ENCODE results near the gene UBE2N.
"Not testable (repeated sequence)": the region's sequence is repeated elsewhere in the genome, so short reads cannot be mapped to it uniquely, and the experiment has no call there.

UBE2N gene

DNA sequence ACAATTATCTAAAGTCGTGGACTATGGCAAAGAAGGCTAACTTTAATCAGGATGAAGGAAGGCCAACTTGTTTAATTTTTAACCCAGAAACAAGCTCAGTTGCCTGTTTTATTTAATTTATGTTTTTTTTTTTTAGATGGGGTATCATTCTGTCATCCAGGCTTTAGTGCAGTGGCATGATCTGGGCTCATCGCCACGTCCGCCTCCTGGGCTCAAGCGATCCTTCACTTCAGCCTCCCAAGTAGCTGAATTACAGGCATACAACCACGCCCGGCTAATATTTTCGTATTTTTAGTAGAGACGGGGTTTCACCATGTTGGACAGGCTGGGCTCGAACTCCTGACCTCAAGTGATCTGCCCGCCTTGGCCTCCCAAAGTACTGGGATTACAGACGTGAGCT is 44.3 kb downstream of the UBE2N start:
- H3K27ac ChIP-seq, result no peak overlapping the region
- TF ChIP-seq, protein P1, sequence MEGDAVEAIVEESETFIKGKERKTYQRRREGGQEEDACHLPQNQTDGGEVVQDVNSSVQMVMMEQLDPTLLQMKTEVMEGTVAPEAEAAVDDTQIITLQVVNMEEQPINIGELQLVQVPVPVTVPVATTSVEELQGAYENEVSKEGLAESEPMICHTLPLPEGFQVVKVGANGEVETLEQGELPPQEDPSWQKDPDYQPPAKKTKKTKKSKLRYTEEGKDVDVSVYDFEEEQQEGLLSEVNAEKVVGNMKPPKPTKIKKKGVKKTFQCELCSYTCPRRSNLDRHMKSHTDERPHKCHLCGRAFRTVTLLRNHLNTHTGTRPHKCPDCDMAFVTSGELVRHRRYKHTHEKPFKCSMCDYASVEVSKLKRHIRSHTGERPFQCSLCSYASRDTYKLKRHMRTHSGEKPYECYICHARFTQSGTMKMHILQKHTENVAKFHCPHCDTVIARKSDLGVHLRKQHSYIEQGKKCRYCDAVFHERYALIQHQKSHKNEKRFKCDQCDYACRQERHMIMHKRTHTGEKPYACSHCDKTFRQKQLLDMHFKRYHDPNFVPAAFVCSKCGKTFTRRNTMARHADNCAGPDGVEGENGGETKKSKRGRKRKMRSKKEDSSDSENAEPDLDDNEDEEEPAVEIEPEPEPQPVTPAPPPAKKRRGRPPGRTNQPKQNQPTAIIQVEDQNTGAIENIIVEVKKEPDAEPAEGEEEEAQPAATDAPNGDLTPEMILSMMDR (IDR thresholded peaks at IDR 0.05), result no peak
- H3K4me3 ChIP-seq, result no peak overlapping the region
- no peak for DNase-seq (ENCODE audit: low spot score)

DNA sequence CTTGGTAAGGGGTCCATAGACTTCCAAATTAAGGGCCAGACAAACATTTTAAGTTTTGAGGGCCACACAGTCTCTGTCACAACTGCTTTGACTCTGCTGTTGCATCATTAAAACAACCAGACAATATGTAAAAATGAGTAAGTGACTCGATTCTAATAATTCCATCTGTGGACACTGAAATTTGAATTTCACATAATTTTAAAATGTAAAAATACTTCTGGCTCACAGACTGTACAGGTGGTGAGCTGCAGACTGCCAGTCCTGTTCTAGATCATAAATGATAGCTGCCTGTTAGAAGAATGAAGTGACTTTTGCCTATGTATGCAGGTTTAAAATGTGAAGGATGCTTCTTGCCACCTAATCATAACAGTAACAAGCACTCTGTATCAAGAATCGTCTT is 48.3 kb downstream of the UBE2N start:
- H3K27ac ChIP-seq, result no peak overlapping the region
- no peak overlapping the region for H3K4me3 ChIP-seq
- TF ChIP-seq, protein P1 (IDR thresholded peaks at IDR 0.05), result no peak
- no peak for DNase-seq (ENCODE audit: low spot score)

DNA sequence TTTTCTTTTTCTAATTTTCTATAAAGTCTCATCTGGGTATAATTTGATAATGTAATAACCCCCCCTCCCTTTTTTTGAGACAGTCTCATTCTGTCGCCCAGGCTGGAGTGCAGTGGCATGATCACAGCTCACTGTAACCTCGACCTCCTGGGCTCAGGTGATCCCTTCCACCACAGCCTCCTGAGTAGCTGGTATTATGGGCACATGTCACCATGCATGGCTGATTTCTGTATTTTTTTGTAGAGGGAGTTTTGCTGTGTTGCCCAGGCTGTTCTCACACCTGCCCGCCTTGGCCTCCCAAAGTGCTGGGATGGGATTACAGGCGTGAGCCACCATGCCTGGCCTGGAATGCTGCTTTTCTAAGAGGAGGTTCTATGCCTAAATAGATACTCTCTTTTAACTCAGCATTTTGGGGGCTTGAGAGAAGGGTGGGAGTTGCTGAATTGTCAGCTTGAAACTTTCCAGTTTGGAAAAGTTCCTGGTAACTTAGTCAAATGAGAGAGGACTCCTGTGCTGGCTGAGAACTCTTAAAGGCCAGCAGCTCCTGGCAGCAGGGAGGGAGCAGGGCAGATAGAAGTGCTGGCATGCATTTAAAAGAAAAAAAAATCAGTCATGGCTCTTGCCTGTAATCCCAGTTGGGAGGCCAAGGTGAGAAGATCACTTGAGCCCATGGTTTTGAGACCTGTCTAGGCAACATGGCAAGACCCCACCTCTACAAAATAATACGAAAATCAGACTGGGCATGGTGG is 51.0 kb downstream of the UBE2N start:
- no peak for DNase-seq (ENCODE audit: low spot score)
- peak overlapping the region in 1 of 2 donors; percentile 65 for H3K27ac ChIP-seq
- H3K4me3 ChIP-seq, result no peak overlapping the region
- TF ChIP-seq, protein P1 (IDR thresholded peaks at IDR 0.05), result no peak

DNA sequence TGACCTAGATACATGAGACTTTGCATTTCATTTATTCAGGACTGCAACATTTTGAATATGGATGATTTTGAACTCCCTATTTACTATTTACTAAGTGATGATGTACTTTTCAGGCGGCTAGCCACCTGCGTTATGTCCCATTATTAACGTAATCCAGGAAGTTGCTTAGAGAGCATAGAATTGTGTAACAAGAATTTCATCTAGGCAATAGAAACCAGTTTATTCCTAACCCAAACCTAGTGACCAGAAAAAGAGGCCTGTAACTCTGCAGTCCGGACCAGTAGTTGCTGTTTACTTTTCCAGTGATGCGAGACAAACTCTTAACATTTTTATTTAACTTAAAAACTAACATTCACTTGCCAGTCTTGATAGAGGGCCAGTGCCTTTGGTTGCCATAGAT is 51.7 kb downstream of the UBE2N start:
- Histone ChIP-seq H3K27ac (no peak overlapping the region), H3K4me3 (no peak overlapping the region)
- TF ChIP-seq, protein P1 (IDR thresholded peaks at IDR 0.05), result no peak
- no peak for DNase-seq (ENCODE audit: low spot score)

DNA sequence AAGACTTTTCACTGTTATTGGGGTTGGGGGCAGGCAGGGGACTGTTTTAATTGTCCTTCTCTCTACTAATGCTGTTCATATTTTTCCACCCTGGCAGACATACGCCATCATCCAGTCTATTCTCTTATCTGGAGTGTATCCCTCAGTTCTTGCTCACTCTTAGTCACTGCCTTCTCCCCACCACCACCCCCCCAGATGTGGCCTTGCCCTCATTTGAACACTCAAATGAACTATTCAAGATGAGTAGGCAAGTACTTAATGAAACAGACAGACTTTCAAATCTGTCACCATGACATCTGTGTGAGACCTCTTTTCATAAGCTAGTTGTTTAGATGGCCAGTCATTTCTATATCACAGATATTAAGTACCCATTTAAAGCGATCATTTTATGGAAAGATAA is 54.0 kb downstream of the UBE2N start:
- peak overlapping the region; percentile 30 for H3K4me3 ChIP-seq
- TF ChIP-seq, protein P1 (IDR thresholded peaks at IDR 0.05), result no peak
- no peak for DNase-seq (ENCODE audit: low spot score)
- H3K27ac ChIP-seq, result peak overlapping the region in 1 of 2 donors; percentile 22

DNA sequence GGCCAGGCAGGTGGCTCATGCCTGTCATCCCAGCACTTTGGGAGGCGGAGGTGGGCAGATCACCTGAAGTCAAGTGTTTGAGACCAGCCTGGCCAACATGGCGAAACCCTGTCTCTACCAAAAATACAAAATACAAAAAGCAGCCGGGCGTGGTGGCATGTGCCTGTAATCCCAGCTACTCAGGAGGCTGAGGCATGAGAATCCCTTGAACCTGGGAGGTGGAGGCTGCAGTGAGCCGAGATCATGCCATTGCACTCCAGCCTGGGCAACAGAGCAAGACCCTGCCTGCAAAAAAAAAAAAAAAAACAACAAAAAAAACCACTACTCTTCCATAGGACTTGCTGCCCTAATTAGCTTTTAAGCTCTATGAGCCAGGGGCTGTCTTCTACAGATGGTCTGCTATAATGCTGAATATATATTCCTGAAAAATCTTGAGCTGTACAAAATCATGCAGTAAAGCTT is 59.7 kb downstream of the UBE2N start:
- peak overlapping the region; percentile 79 for H3K4me3 ChIP-seq
- DNase-seq (ENCODE audit: low spot score), result not testable (repeated sequence)
- H3K27ac ChIP-seq, result peak overlapping the region; percentile 83 to 86

DNA sequence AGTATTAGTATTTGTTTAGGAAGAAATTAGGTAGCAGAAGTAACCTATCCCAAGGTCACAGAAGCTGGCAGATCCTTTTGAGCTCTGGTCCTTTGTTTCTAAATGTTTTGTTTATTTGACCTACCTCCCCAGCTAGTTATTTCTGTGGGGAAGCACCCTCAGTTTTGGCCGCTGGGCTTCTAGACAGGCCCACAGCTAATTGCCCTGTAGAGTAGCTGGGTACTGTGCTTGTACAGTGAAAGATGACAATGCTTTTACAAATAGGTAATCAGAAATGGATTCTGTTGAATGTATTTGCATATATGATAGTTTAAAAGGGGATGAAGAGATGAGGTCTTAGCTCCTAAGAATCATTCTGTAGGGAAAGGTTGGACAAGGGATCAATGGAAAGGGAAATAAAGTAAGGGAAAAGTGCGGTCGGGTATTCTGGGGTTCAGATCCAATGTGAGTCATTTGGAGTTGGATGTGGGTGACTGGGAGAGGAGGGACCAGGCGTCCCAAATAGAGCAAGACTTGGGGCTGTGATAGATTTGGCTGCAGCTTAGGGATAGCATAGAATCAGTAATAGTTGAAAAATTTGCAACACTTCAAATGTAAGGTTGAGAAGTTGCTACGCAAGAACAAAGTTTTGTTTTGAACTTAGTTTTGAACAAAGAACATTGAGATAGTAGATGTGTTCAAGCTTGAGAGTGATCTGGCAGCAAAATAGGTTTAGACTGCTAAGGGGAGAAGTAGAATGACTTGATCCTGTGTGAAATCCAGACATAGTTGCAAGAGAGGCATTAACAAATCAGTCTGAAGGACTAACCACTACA is 60.4 kb downstream of the UBE2N start:
- TF ChIP-seq, protein P1 (IDR thresholded peaks at IDR 0.05), result no peak
- Histone ChIP-seq H3K27ac (peak overlapping the region; percentile 83 to 86), H3K4me3 (peak overlapping the region; percentile 79)
- no peak for DNase-seq (ENCODE audit: low spot score)

Data from coronary artery (tissue), 2 donors.